Measurements from ENCODE around the gene TCF4. TPM values are rescaled to one million over a fixed set of nuclear protein-coding genes. Genes with fewer than 3 reads are reported as not detected.

The TCF4 gene
- total RNA-seq, 6 donors from 2014 or later: 70.6 to 115 (median 92.4) TPM

DNA sequence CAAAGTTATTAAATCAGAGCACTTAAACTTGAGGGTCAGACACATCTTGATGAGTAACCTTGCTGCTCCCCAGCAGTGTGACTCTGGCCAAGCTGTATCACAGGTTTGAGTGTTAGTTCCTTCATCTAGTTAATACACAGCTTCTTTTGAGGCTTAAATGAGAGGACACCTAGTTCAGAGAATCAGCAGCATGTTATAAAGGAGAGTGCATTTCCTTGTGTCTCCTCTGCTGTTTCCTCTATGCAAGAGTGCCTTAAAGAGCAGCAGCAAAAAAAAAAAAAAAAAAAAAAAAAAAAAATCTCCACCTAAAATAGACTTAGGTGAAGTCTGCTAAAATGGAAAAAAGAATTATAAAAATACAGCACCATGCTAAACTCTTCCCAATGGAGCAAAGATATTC lies 261.9 kb downstream of the TCF4 start:
- no peak for TF ChIP-seq POLR2A (IDR thresholded peaks at IDR 0.05)
- Histone ChIP-seq H3K36me3 (no peaks in the 10 kb centered on the region), H3K9me3 (no peaks in the 10 kb centered on the region), H3K27ac (peak overlapping the region in 1 of 4 donors; percentile 4), H3K4me1 (peaks cover 8 to 23% (median 20%) of the 10 kb centered on the region in 4 donors), H3K4me3 (no peak overlapping the region), H3K27me3 (no peaks in the 10 kb centered on the region)
- DNase-seq: no peak
- no peak for ATAC-seq (ENCODE audit: low FRiP score in 2 of 2)

GRCh38 chr18:55324166-55324565 lies 263.8 kb downstream of the TCF4 start:
- DNase-seq: no peak
- no peak for ATAC-seq (ENCODE audit: low FRiP score in 2 of 2)
- Histone ChIP-seq H3K4me3 (no peak overlapping the region), H3K27me3 (no peaks in the 10 kb centered on the region), H3K27ac (peak overlapping the region in 2 of 4 donors; percentile 83 to 87), H3K4me1 (peaks cover 8 to 24% (median 21%) of the 10 kb centered on the region in 4 donors), H3K9me3 (no peaks in the 10 kb centered on the region), H3K36me3 (no peaks in the 10 kb centered on the region)
- 82 to 83% methylated on average over 5 of the region's 5 CpGs for WGBS, 2 donors
- no peak for TF ChIP-seq CTCF (IDR thresholded peaks at IDR 0.05)
- TF ChIP-seq EP300 (IDR thresholded peaks at IDR 0.05): no peak
- no peak for TF ChIP-seq POLR2A (IDR thresholded peaks at IDR 0.05)
- no peak for TF ChIP-seq POLR2AphosphoS5 (IDR thresholded peaks at IDR 0.05)

- 52 to 63% methylated on average over 10 of the region's 10 CpGs for WGBS, 2 donors
- DNase-seq (no peak), ATAC-seq (ENCODE audit: low FRiP score in 2 of 2) (no peak)
- no peak for TF ChIP-seq EP300 (IDR thresholded peaks at IDR 0.05)
- TF ChIP-seq POLR2A (IDR thresholded peaks at IDR 0.05): no peak
- TF ChIP-seq POLR2AphosphoS5 (IDR thresholded peaks at IDR 0.05): no peak
- no peak for TF ChIP-seq CTCF (IDR thresholded peaks at IDR 0.05)
- Histone ChIP-seq H3K9me3 (no peaks in the 10 kb centered on the region), H3K27ac (peak overlapping the region; percentile 83 to 87 (median 84)), H3K27me3 (no peaks in the 10 kb centered on the region), H3K4me1 (peaks cover 8 to 28% (median 18%) of the 10 kb centered on the region in 4 donors), H3K4me3 (peak overlapping the region in 3 of 4 donors; percentile 46 to 57 (median 56)), H3K36me3 (no peaks in the 10 kb centered on the region)
Measured at GRCh38 chr18:55323051-55323994, 264.7 kb downstream of the TCF4 start.

- H3K4me1 ChIP-seq: peaks cover 0 to 28% (median 12%) of the 10 kb centered on the region in 4 donors
- H3K27ac ChIP-seq: peak overlapping the region; percentile 83 to 87 (median 84)
- WGBS, 2 donors: 0 to 4% methylated on average over 16 to 30 of the region's 30 CpGs
- DNase-seq: peak; percentile 69 to 92
- H3K9me3 ChIP-seq: no peaks in the 10 kb centered on the region
- TF ChIP-seq POLR2A (IDR thresholded peaks at IDR 0.05) (peak in 2 of 4 donors; percentile 49 to 63), EP300 (IDR thresholded peaks at IDR 0.05) (peak in 1 of 4 donors; percentile 10), CTCF (IDR thresholded peaks at IDR 0.05) (no peak), POLR2AphosphoS5 (IDR thresholded peaks at IDR 0.05) (peak in 1 of 2 donors; percentile 56)
- H3K4me3 ChIP-seq: peak overlapping the region; percentile 46 to 64 (median 56)
- no peaks in the 10 kb centered on the region for H3K36me3 ChIP-seq
- no peaks in the 10 kb centered on the region for H3K27me3 ChIP-seq
- peak; percentile 87 to 92 for ATAC-seq (ENCODE audit: low FRiP score in 2 of 2)
Measured at GRCh38 chr18:55322178-55322735, 265.7 kb downstream of the TCF4 start.

Data from upper lobe of left lung (tissue), 6 donors.